ENCODE measurements around the gene INTS7.

DNA sequence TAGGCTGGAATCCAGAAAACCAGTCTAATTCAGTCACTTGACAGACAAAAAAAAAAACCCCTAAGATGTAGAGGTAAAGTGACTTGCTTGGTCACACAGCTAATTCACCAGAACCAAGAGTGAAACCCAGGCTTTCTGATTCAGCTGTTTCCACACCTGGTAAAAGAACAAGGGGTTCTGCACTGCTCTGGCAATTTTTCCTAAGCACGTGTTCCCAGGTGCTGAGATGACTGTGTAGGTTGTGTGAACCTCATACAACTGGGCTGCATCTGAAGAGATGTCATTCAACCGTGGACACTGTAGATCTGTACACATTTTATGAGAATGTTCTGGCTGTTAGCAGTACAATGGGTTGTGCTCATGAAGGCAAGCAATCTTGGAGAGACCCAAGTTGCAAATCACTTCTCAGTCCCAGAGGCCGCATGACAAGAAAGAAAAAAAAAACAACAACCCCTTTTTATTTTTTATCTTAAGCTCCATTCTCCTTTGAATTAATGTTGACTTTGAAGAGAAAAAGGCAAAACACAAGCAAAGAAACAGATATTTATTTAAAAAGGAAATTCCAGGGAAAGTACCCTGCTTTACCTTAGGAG is 95.4 kb downstream of the INTS7 start:
- TF ChIP-seq, protein P1, sequence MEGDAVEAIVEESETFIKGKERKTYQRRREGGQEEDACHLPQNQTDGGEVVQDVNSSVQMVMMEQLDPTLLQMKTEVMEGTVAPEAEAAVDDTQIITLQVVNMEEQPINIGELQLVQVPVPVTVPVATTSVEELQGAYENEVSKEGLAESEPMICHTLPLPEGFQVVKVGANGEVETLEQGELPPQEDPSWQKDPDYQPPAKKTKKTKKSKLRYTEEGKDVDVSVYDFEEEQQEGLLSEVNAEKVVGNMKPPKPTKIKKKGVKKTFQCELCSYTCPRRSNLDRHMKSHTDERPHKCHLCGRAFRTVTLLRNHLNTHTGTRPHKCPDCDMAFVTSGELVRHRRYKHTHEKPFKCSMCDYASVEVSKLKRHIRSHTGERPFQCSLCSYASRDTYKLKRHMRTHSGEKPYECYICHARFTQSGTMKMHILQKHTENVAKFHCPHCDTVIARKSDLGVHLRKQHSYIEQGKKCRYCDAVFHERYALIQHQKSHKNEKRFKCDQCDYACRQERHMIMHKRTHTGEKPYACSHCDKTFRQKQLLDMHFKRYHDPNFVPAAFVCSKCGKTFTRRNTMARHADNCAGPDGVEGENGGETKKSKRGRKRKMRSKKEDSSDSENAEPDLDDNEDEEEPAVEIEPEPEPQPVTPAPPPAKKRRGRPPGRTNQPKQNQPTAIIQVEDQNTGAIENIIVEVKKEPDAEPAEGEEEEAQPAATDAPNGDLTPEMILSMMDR (IDR thresholded peaks at IDR 0.05 in 2 of 3, conservative IDR thresholded peaks at IDR 0.05 in 1 of 3; ENCODE audit: borderline replicate concordance in 1 of 3, insufficient read depth in 1 of 3, low read depth in 2 of 3, low read length in 2 of 3): no peak
- TF ChIP-seq POLR2AphosphoS5 (IDR thresholded peaks at IDR 0.05; ENCODE audit: low read depth, low read length) (no peak), FOSL1 (IDR thresholded peaks at IDR 0.05; ENCODE audit: low read depth) (no peak), EZH2 (IDR thresholded peaks at IDR 0.05) (no peak), POLR2A (IDR thresholded peaks at IDR 0.05; ENCODE audit: borderline replicate concordance, extremely low read depth, insufficient read depth, insufficient read length) (no peak), SIN3A (IDR thresholded peaks at IDR 0.05; ENCODE audit: low read depth) (no peak), JUND (IDR thresholded peaks at IDR 0.05) (no peak), ZNF274 (IDR thresholded peaks at IDR 0.05; ENCODE audit: low read depth, low read length) (no peak), SP1 (IDR thresholded peaks at IDR 0.05; ENCODE audit: low read depth) (no peak), EGR1 (IDR thresholded peaks at IDR 0.05; ENCODE audit: low read depth) (no peak), SRF (IDR thresholded peaks at IDR 0.05; ENCODE audit: low read depth) (no peak)
- TF ChIP-seq, protein P2, sequence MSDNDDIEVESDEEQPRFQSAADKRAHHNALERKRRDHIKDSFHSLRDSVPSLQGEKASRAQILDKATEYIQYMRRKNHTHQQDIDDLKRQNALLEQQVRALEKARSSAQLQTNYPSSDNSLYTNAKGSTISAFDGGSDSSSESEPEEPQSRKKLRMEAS (IDR thresholded peaks at IDR 0.05): no peak
- TF ChIP-seq, protein P3, sequence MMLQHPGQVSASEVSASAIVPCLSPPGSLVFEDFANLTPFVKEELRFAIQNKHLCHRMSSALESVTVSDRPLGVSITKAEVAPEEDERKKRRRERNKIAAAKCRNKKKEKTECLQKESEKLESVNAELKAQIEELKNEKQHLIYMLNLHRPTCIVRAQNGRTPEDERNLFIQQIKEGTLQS (IDR thresholded peaks at IDR 0.05): no peak
